Common myeloid progenitor, CD34-positive (primary cell): Measurements from ENCODE around the gene ROR1.

Experiments
- CTCF ChIA-PET: fragments of 350-600 bp; sonication (Branson Sonifier 250); formaldehyde crosslinking; loops from one replicate; lab custom pipeline; 2021; ENCODE audit warnings: antibody characterized with exemption; lab: Charles Lee
- POLR2A ChIA-PET: fragments of 350-600 bp; sonication (Branson Sonifier 250); formaldehyde crosslinking; loops from one replicate; lab custom pipeline; 2021; ENCODE audit warnings: antibody characterized with exemption; lab: Charles Lee
- DNase-seq, 3 donors: peaks; one replicate each; pipeline versions ENCODE4 v3.0.0 to v3.0.0-alpha.2; 2013
- H3K27ac ChIP-seq, 2 experiments: 1 replicate in 1 of 2; 2 replicates in 1 of 2; pipeline ENCODE4 v1.7.0; 2013; ENCODE audit warnings: inconsistent platforms in 2 of 2, low read length in 2 of 2, mild to moderate bottlenecking in 2 of 2, low read depth in 1 of 2, moderate library complexity in 1 of 2; ENCODE audit not compliant: severe bottlenecking in 2 of 2, insufficient read depth in 1 of 2, poor library complexity in 1 of 2
- H3K27me3 ChIP-seq, 5 experiments: replicated peaks in 2 of 5; 1 replicate in 3 of 5; 2 replicates in 2 of 5; pipeline versions ENCODE4 v1.6.1 to v1.7.0; 2013; ENCODE audit warnings: low read length in 4 of 5, mild to moderate bottlenecking in 2 of 5, moderate library complexity in 2 of 5, inconsistent platforms in 1 of 5; ENCODE audit not compliant: insufficient read depth in 5 of 5, control insufficient read depth in 4 of 5
- H3K36me3 ChIP-seq, 4 experiments: 1 replicate in 2 of 4; 2 replicates in 2 of 4; pipeline versions ENCODE4 v1.6.1 to v1.7.0; 2013; ENCODE audit warnings: low read length in 3 of 4, control low read depth in 1 of 4, mild to moderate bottlenecking in 1 of 4; ENCODE audit not compliant: control insufficient read depth in 4 of 4, insufficient read depth in 4 of 4
- H3K4me1 ChIP-seq, 4 experiments: 1 replicate in 3 of 4; 2 replicates in 1 of 4; pipeline versions ENCODE4 v1.6.1 to v1.7.1; 2013; ENCODE audit warnings: low read length in 3 of 4, mild to moderate bottlenecking in 3 of 4, control low read depth in 1 of 4, inconsistent platforms in 1 of 4, moderate library complexity in 1 of 4; ENCODE audit not compliant: control insufficient read depth in 4 of 4, insufficient read depth in 4 of 4; ENCODE audit errors: control extremely low read depth in 1 of 4
- H3K4me3 ChIP-seq, 7 experiments: 1 replicate in 4 of 7; 2 replicates in 3 of 7; pipeline versions ENCODE4 v1.5.1 to v1.7.0; 2013; ENCODE audit warnings: mild to moderate bottlenecking in 7 of 7, low read length in 6 of 7, moderate library complexity in 6 of 7, inconsistent platforms in 2 of 7, low read depth in 2 of 7, control low read depth in 1 of 7; ENCODE audit not compliant: insufficient read depth in 4 of 7, control insufficient read depth in 1 of 7; ENCODE audit errors: extremely low read depth in 1 of 7
- H3K9me3 ChIP-seq, 5 experiments: 1 replicate in 4 of 5; 2 replicates in 1 of 5; pipeline versions ENCODE4 v1.6.1 to v1.7.1; 2013; ENCODE audit warnings: low read length in 4 of 5, mild to moderate bottlenecking in 2 of 5, inconsistent platforms in 1 of 5, low read depth in 1 of 5, moderate library complexity in 1 of 5; ENCODE audit not compliant: control insufficient read depth in 4 of 5, insufficient read depth in 2 of 5; ENCODE audit errors: control extremely low read depth in 1 of 5
- WGBS: methylation state at CpG from one replicate; pipeline ENCODE4 v1.1.5; 2013; ENCODE audit not compliant: insufficient coverage; 5-methylcytosine and 5-hydroxymethylcytosine counted together

ROR1 gene

DNA sequence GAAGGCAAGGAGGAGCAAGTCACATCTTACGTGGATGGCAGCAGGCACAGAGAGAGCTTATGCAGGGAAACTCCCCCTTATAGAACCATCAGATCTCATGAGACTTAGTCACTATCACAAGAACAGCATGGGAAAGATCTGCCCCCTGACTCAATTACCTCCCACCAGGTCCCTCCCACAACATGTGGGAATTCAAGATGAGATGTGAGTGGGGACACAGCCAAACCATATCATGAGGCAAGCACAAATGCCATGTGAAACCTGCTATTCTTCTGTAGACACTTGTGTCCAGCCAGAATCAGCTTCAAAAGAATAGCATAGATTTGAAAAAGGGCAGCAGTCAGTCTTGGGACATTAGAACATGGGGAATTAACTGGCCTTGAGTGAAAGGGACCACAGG is 397.4 kb downstream of the ROR1 start:
- H3K9me3 ChIP-seq: no peaks in the 10 kb centered on the region
- ChIA-PET POLR2A (no interaction called here), CTCF (interaction anchor here (0.8 kb wide), 1 partner anchor 34 kb away, joined by 4 read pairs; no protein-coding TSS in a partner anchor)
- no peak overlapping the region for H3K27ac ChIP-seq
- WGBS: 89% methylated on average over 1 of the region's 1 CpG
- H3K4me1 ChIP-seq: peaks cover 7 to 12% (median 9%) of the 10 kb centered on the region in 4 experiments
- H3K27me3 ChIP-seq: no peaks in the 10 kb centered on the region
- peak overlapping the region in 1 of 7 experiments; percentile 6 for H3K4me3 ChIP-seq
- peak in 1 of 3 donors; percentile 16 for DNase-seq
- H3K36me3 ChIP-seq: no peaks in the 10 kb centered on the region

DNA sequence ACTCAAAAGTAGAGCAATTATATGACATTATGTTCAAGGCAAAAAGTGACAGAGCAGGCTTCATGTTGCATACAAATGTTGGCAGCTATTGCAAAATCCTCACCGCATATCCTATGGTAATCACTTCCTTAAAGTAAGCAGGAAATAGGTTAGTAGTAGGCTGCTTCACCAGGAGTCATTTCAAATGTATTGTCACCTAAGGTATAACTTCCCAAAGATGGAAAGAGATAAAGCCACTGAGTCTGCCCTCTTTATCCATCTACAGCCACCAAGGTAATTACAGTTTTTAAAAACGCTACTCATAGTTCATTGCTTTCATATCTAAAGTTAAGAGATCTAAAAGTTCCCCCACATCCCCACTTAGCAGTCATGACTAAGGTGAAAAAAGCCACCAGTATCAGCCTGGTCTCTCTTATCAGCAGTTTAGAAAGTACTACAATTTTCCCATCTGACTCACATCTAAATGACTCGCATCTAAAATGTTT is 398.0 kb downstream of the ROR1 start:
- POLR2A ChIA-PET: no interaction called here
- Histone ChIP-seq H3K4me3 (peak overlapping the region in 1 of 7 experiments; percentile 6), H3K27me3 (no peaks in the 10 kb centered on the region), H3K9me3 (no peaks in the 10 kb centered on the region), H3K36me3 (no peaks in the 10 kb centered on the region), H3K27ac (no peak overlapping the region), H3K4me1 (peaks cover 7 to 12% (median 9%) of the 10 kb centered on the region in 4 experiments)
- WGBS: 20% methylated on average over 1 of the region's 3 CpGs
- CTCF ChIA-PET: interaction anchor here (0.8 kb wide), 1 partner anchor 34 kb away, joined by 4 read pairs; no protein-coding TSS in a partner anchor
- peak; percentile 48 to 81 (median 62) for DNase-seq

DNA sequence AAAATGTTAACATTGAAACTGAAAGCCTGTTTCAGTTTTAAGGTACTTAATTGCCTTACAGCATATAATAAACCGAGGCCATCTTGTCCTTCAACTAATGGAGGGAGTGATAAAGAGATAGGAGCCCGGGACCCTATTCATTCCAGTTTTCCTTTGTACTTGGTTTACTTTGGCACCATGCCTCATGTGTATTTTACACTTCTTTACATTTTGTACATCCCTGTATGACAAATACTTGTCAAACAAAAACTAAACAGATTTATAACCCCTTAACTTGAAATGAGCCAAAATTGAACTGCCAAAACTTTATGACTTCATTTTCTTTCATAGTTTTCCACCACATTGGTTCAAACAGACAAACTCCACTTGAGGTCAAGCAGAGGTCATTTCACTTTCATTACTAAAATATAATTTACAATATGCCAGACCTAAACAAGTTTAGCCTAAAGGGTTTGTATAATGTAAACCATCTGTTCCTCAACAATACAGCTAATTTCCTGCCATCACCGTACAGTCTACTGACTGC is 398.7 kb downstream of the ROR1 start:
- Histone ChIP-seq H3K36me3 (no peaks in the 10 kb centered on the region), H3K4me3 (no peak overlapping the region), H3K9me3 (no peaks in the 10 kb centered on the region), H3K27me3 (no peaks in the 10 kb centered on the region), H3K4me1 (peaks cover 7 to 12% (median 9%) of the 10 kb centered on the region in 4 experiments), H3K27ac (no peak overlapping the region)
- ChIA-PET CTCF (interaction anchor here (1.3 kb wide), 1 partner anchor 21 kb away, joined by 4 read pairs; no protein-coding TSS in a partner anchor), POLR2A (no interaction called here)
- WGBS: no CpG with 5 or more reads among the region's 3 CpGs
- peak in 1 of 3 donors; percentile 5 for DNase-seq

- 100% methylated on average over 5 of the region's 6 CpGs for WGBS
- peaks cover 7 to 12% (median 9%) of the 10 kb centered on the region in 4 experiments for H3K4me1 ChIP-seq
- POLR2A ChIA-PET: no interaction called here
These were observed 399.6 kb downstream of the ROR1 start for GRCh38 chr1:64173336-64173940.

GRCh38 chr1:64175639-64176038 is 401.8 kb downstream of the ROR1 start:
- POLR2A ChIA-PET: no interaction called here
- no peaks in the 10 kb centered on the region for H3K27me3 ChIP-seq
- H3K27ac ChIP-seq: no peak overlapping the region
- peaks cover 7 to 12% (median 9%) of the 10 kb centered on the region in 4 experiments for H3K4me1 ChIP-seq
- DNase-seq: no peak
- H3K4me3 ChIP-seq: no peak overlapping the region
- CTCF ChIA-PET: no interaction called here
- no peaks in the 10 kb centered on the region for H3K36me3 ChIP-seq
- H3K9me3 ChIP-seq: no peaks in the 10 kb centered on the region

More at GRCh38 chr1:64173336-64173940, 399.6 kb downstream of the ROR1 start:
- Histone ChIP-seq H3K36me3 (no peaks in the 10 kb centered on the region), H3K27me3 (no peaks in the 10 kb centered on the region), H3K4me3 (no peak overlapping the region), H3K27ac (no peak overlapping the region), H3K9me3 (no peaks in the 10 kb centered on the region)
- no peak for DNase-seq
- CTCF ChIA-PET: interaction anchor here (1.3 kb wide), 1 partner anchor 20 kb away, joined by 4 read pairs; no protein-coding TSS in a partner anchor

GRCh38 chr1:64176659-64177058 is 402.8 kb downstream of the ROR1 start:
- 76% methylated on average over 3 of the region's 3 CpGs for WGBS
- Histone ChIP-seq H3K36me3 (no peaks in the 10 kb centered on the region), H3K27ac (no peak overlapping the region), H3K9me3 (no peaks in the 10 kb centered on the region), H3K4me1 (peaks cover 2 to 5% (median 3%) of the 10 kb centered on the region in 4 experiments), H3K4me3 (no peak overlapping the region), H3K27me3 (no peaks in the 10 kb centered on the region)
- ChIA-PET POLR2A (no interaction called here), CTCF (no interaction called here)
- peak in 1 of 3 donors; percentile 6 for DNase-seq

GRCh38 chr1:64179588-64179987 is 405.8 kb downstream of the ROR1 start:
- H3K4me3 ChIP-seq: no peak overlapping the region
- POLR2A ChIA-PET: no interaction called here
- DNase-seq: no peak
- 96% methylated on average over 2 of the region's 4 CpGs for WGBS
- H3K27ac ChIP-seq: no peak overlapping the region
- no peaks in the 10 kb centered on the region for H3K36me3 ChIP-seq
- CTCF ChIA-PET: no interaction called here
- H3K4me1 ChIP-seq: peaks cover 0 to 4% (median 0%) of the 10 kb centered on the region in 4 experiments
- H3K27me3 ChIP-seq: no peaks in the 10 kb centered on the region
- no peaks in the 10 kb centered on the region for H3K9me3 ChIP-seq
